IMR-90 (cell line): ENCODE results near the gene CIZ1. TPM values are rescaled to one million over a fixed set of nuclear protein-coding genes. Genes with fewer than 3 reads are reported as not detected.

Experiments used
- ATAC-seq: fragments of 200-7000 bp; cut with Tn5 transposase; 2 replicates; pipeline ENCODE4 v1.9.1; 2020; ENCODE audit warnings: low read depth, mild to moderate bottlenecking, moderate library complexity
- BruUV-seq: library from RNA; stranded (reverse); fragments of 400-500 nt; replicated peaks from 2 replicates; lab custom pipeline; 2021; lab: Mats Ljungman, UMichigan
- CTCF ChIA-PET: fragments of 300-600 bp; formaldehyde crosslinking; extraction: SDS; loops from one replicate; lab custom pipeline; 2021; ENCODE audit warnings: antibody characterized with exemption; lab: Yijun Ruan, JAX
- POLR2A ChIA-PET: fragments of 300-600 bp; sonication (Branson Sonifier 250); formaldehyde crosslinking; loops from one replicate; lab custom pipeline; 2022; ENCODE audit warnings: antibody characterized with exemption; ENCODE audit not compliant: unreplicated experiment; lab: Charles Lee
- DNase-seq: peaks from one replicate; pipeline ENCODE4 v3.0.0; 2013
- H2AFZ ChIP-seq: replicated peaks from 2 replicates; pipeline ENCODE3; 2013; ENCODE audit warnings: low read length, mild to moderate bottlenecking; ENCODE audit not compliant: poor library complexity
- H2AK5ac ChIP-seq: 2 replicates; pipeline ENCODE4 v1.6.1; 2013; ENCODE audit warnings: low read depth, low read length, inconsistent platforms
- H2AK9ac ChIP-seq: replicated peaks from 2 replicates; pipeline ENCODE3; 2013; ENCODE audit warnings: mild to moderate bottlenecking, low read depth, low read length, moderate library complexity; ENCODE audit not compliant: poor library complexity
- H2BK120ac ChIP-seq: 2 replicates; pipeline ENCODE4 v1.6.1; 2013; ENCODE audit warnings: low read depth, low read length, inconsistent platforms
- H2BK15ac ChIP-seq: 3 replicates; pipeline ENCODE4 v1.6.1; 2013; ENCODE audit warnings: low read depth, low read length, inconsistent platforms
- H2BK20ac ChIP-seq: 2 replicates; pipeline ENCODE4 v1.6.1; 2013; ENCODE audit warnings: low read depth, mild to moderate bottlenecking, inconsistent platforms, low read length, moderate library complexity
- H2BK5ac ChIP-seq: 2 replicates; pipeline ENCODE4 v1.6.1; 2013; ENCODE audit warnings: mild to moderate bottlenecking, low read depth, low read length, inconsistent platforms; ENCODE audit not compliant: poor library complexity, severe bottlenecking
- H3K14ac ChIP-seq: replicated peaks from 2 replicates; pipeline ENCODE4 v1.6.1; 2013; ENCODE audit warnings: low read depth, low read length, inconsistent platforms
- H3K18ac ChIP-seq: 2 replicates; pipeline ENCODE4 v1.6.1; 2013; ENCODE audit warnings: low read depth, low read length, control low read depth
- H3K23ac ChIP-seq: 2 replicates; pipeline ENCODE4 v1.6.1; 2013; ENCODE audit warnings: low read depth, low read length, inconsistent platforms
- H3K27ac ChIP-seq: 2 replicates; pipeline ENCODE4 v1.5.1; 2013; ENCODE audit warnings: mild to moderate bottlenecking, control low read depth, low read length; ENCODE audit not compliant: insufficient read depth
- H3K27me3 ChIP-seq: 2 replicates; pipeline ENCODE4 v1.6.1; 2013; ENCODE audit warnings: low read length; ENCODE audit not compliant: control insufficient read depth, insufficient read depth
- H3K36me3 ChIP-seq: 2 replicates; pipeline ENCODE4 v1.6.1; 2013; ENCODE audit warnings: low read length, mixed read lengths; ENCODE audit not compliant: control insufficient read depth, insufficient read depth
- H3K4ac ChIP-seq: 2 replicates; pipeline ENCODE4 v1.6.1; 2013; ENCODE audit warnings: low read depth, low read length, inconsistent platforms
- H3K4me1 ChIP-seq: 2 replicates; pipeline ENCODE4 v1.6.1; 2013; ENCODE audit warnings: low read length, mixed read lengths; ENCODE audit not compliant: control insufficient read depth, insufficient read depth
- H3K4me2 ChIP-seq: 2 replicates; pipeline ENCODE4 v1.6.1; 2013; ENCODE audit warnings: low read depth, mild to moderate bottlenecking, control low read depth, low read length, moderate library complexity
- H3K4me3 ChIP-seq: 2 replicates; pipeline ENCODE4 v1.5.1; 2013; ENCODE audit warnings: low read depth, mild to moderate bottlenecking, control low read depth, low read length, moderate library complexity; ENCODE audit not compliant: insufficient read depth
- H3K56ac ChIP-seq: 2 replicates; pipeline ENCODE4 v1.6.1; 2013; ENCODE audit warnings: low read length, inconsistent platforms; ENCODE audit not compliant: insufficient read depth; ENCODE audit errors: extremely low read depth
- H3K79me1 ChIP-seq, 2 experiments: 2 replicates each; pipeline ENCODE4 v1.6.1; 2013; ENCODE audit warnings: low read length in 2 of 2, inconsistent platforms in 1 of 2, low read depth in 1 of 2
- H3K9ac ChIP-seq: 2 replicates; pipeline ENCODE4 v1.6.1; 2013; ENCODE audit warnings: low read depth, low read length, control low read depth
- H3K9me1 ChIP-seq: 2 replicates; pipeline ENCODE4 v1.6.1; 2013; ENCODE audit warnings: low read length, inconsistent platforms; ENCODE audit not compliant: insufficient read depth
- H3K9me3 ChIP-seq: 2 replicates; pipeline ENCODE4 v1.6.1; 2013; ENCODE audit warnings: low read length; ENCODE audit not compliant: control insufficient read depth, insufficient read depth
- H4K20me1 ChIP-seq: 2 replicates; pipeline ENCODE4 v1.6.1; 2013; ENCODE audit warnings: low read length, inconsistent platforms; ENCODE audit not compliant: insufficient read depth
- H4K5ac ChIP-seq: 2 replicates; pipeline ENCODE4 v1.6.1; 2013; ENCODE audit warnings: mild to moderate bottlenecking, low read depth, low read length, control low read depth
- H4K8ac ChIP-seq, 2 experiments: 2 replicates each; pipeline ENCODE4 v1.6.1; 2013; ENCODE audit warnings: low read depth in 2 of 2, low read length in 2 of 2, control low read depth in 1 of 2, inconsistent platforms in 1 of 2
- H4K91ac ChIP-seq: 2 replicates; pipeline ENCODE4 v1.6.1; 2013; ENCODE audit warnings: low read depth, low read length, inconsistent platforms; ENCODE audit not compliant: insufficient read depth
- BHLHE40 ChIP-seq: fragments of 150-350 bp; IDR thresholded peaks from 2 replicates; pipeline ENCODE4 v1.6.1; 2016; ENCODE audit warnings: mild to moderate bottlenecking, low read depth, low read length
- ELK1 ChIP-seq: fragments of 150-350 bp; IDR thresholded peaks from 2 replicates; pipeline ENCODE4 v1.6.1; 2016; ENCODE audit warnings: low read depth, mild to moderate bottlenecking, low read length, moderate library complexity, borderline replicate concordance
- MAFK ChIP-seq: IDR thresholded peaks from 2 replicates; pipeline ENCODE4 v1.6.1; 2012; ENCODE audit warnings: low read depth, low read length, improper control_type of control experiment
- RCOR1 ChIP-seq: IDR thresholded peaks from 2 replicates; pipeline ENCODE4 v1.6.1; 2012; ENCODE audit warnings: mild to moderate bottlenecking, low read length, improper control_type of control experiment; ENCODE audit not compliant: insufficient replicate concordance
- RFX5 ChIP-seq: IDR thresholded peaks from 2 replicates; pipeline ENCODE4 v1.8.0; 2012; ENCODE audit warnings: low read depth, mild to moderate bottlenecking, low read length, moderate library complexity
- WGBS, 2 experiments: methylation state at CpG; one replicate each; pipeline versions ENCODE4 v1.1.5 to v1.1.7; 2013; ENCODE audit warnings: missing lambda C conversion rate in 2 of 2; ENCODE audit not compliant: insufficient read length in 1 of 2; ENCODE audit errors: extremely low coverage in 2 of 2; 5-methylcytosine and 5-hydroxymethylcytosine counted together
- dilution Hi-C: fragments of 300-500 bp; cut with HindIII; formaldehyde crosslinking; loops from one replicate; pipeline ENCODE4 v1.14.3; 2018; ENCODE audit warnings: low sequenced_read_pairs; ENCODE audit not compliant: unreplicated experiment
- in situ Hi-C: fragments of 300-500 bp; cut with MboI; formaldehyde crosslinking; loops from 3 replicates; pipeline ENCODE4 v1.14.3; 2019; ENCODE audit warnings: low sequenced_read_pairs, inconsistent platforms, mixed read lengths
- intact Hi-C: fragments of 100-400 bp; cut with micrococcal nuclease; formaldehyde crosslinking; loops from 2 replicates; pipeline ENCODE4 v1.10.0; 2022
- polyA plus RNA-seq, 3 experiments: library from polyadenylated mRNA; depleted of rRNA; stranded (reverse); fragments of >200 nt; gene quantifications; 2 replicates each; pipeline ENCODE4 v1.2.3, GENCODE V29; 2012; ENCODE audit warnings: low replicate concordance in 1 of 3
- total RNA-seq: library from RNA; depleted of rRNA; stranded (reverse); fragments of >200 nt; gene quantifications from 2 replicates; pipeline ENCODE4 v1.2.3, GENCODE V29; 2012

Gene CIZ1
- total and polyA plus RNA-seq, 2 of the 4 experiments (the other 2 are of a cell fraction): 13.8 to 51.9 TPM

GRCh38 chr9:128188209-128188608 is 3.2 kb downstream of the CIZ1 start:
- H2AK9ac ChIP-seq: no peak overlapping the region
- no peak overlapping the region for H4K91ac ChIP-seq
- peaks cover 20 to 47% of the 10 kb centered on the region in 2 experiments for H3K79me1 ChIP-seq
- H3K56ac ChIP-seq: no peak overlapping the region
- no peak overlapping the region for H3K4me2 ChIP-seq
- ChIA-PET POLR2A (interaction anchor here (0.6 kb wide), 1 partner anchor 10 kb away, joined by 3 read pairs; no protein-coding TSS in a partner anchor), CTCF (no interaction called here)
- H3K4me1 ChIP-seq: peaks cover 10% of the 10 kb centered on the region
- H3K14ac ChIP-seq: no peak overlapping the region
- H4K8ac ChIP-seq: no peak overlapping the region
- no peak overlapping the region for H2AFZ ChIP-seq
- ATAC-seq: no peak
- 0 out of 2 replicates have a peak, but pooled peaks cover 7% of the 10 kb centered on the region for H3K9me1 ChIP-seq
- H3K27ac ChIP-seq: no peak overlapping the region
- H3K9ac ChIP-seq: no peak overlapping the region
- no peaks in the 10 kb centered on the region for H3K9me3 ChIP-seq
- no peak overlapping the region for H3K18ac ChIP-seq
- no peak overlapping the region for H3K4ac ChIP-seq
- no peak overlapping the region for H2BK5ac ChIP-seq
- intact Hi-C loops: no loop called here
- H2AK5ac ChIP-seq: no peak overlapping the region
- H2BK20ac ChIP-seq: no peak overlapping the region
- no peaks in the 10 kb centered on the region for H4K20me1 ChIP-seq
- no CpG with 5 or more reads among the region's 1 CpG for WGBS, 2 experiments
- no peak overlapping the region for H2BK15ac ChIP-seq
- TF ChIP-seq MAFK: peak; percentile 97
- TF ChIP-seq ELK1: no peak
- no peak for TF ChIP-seq RFX5
- no peak for TF ChIP-seq BHLHE40
- no peak for TF ChIP-seq RCOR1
- in situ Hi-C loops: no loop called here
- dilution Hi-C loops: no loop called here
- no peak for DNase-seq
- H4K5ac ChIP-seq: no peak overlapping the region
- H3K27me3 ChIP-seq: no peaks in the 10 kb centered on the region
- H3K23ac ChIP-seq: no peak overlapping the region
- no TSS peak for BruUV-seq
- H3K4me3 ChIP-seq: no peak overlapping the region
- H3K36me3 ChIP-seq: peaks cover 35% of the 10 kb centered on the region
- H2BK120ac ChIP-seq: no peak overlapping the region
